Liver (tissue), 9 donors: ENCODE measurements around the gene ABITRAM. TPM values are rescaled to one million over a fixed set of nuclear protein-coding genes. Genes with fewer than 3 reads are reported as not detected.

Experiments used
- DNase-seq: peaks from one replicate; pipeline ENCODE4 v3.0.0-alpha.2; 2017; ENCODE audit warnings: low spot score
- H3K27ac ChIP-seq, 2 donors: one replicate each; pipeline ENCODE4 v1.7.0; 2013; ENCODE audit warnings: inconsistent platforms in 2 of 2, low read length in 2 of 2, control low read depth in 1 of 2, low read depth in 1 of 2, mild to moderate bottlenecking in 1 of 2
- H3K27me3 ChIP-seq, 4 donors: one replicate each; pipeline versions ENCODE4 v1.6.1 to v1.7.0; 2013; ENCODE audit warnings: low read length in 3 of 4, inconsistent platforms in 1 of 4, mild to moderate bottlenecking in 1 of 4, moderate library complexity in 1 of 4; ENCODE audit not compliant: control insufficient read depth in 4 of 4, insufficient read depth in 4 of 4
- H3K36me3 ChIP-seq, 4 donors: one replicate each; pipeline versions ENCODE4 v1.6.1 to v1.7.0; 2013; ENCODE audit warnings: low read length in 3 of 4, mild to moderate bottlenecking in 3 of 4, low read depth in 1 of 4, moderate library complexity in 1 of 4; ENCODE audit not compliant: control insufficient read depth in 4 of 4, insufficient read depth in 3 of 4
- H3K4me1 ChIP-seq, 4 donors: one replicate each; pipeline versions ENCODE4 v1.6.1 to v1.7.0; 2013; ENCODE audit warnings: low read length in 3 of 4, mild to moderate bottlenecking in 3 of 4, moderate library complexity in 1 of 4; ENCODE audit not compliant: control insufficient read depth in 4 of 4, insufficient read depth in 4 of 4
- H3K4me3 ChIP-seq, 3 donors: one replicate each; pipeline versions ENCODE4 v1.6.1 to v1.7.0; 2013; ENCODE audit warnings: low read length in 3 of 3, control low read depth in 1 of 3, low read depth in 1 of 3, mild to moderate bottlenecking in 1 of 3
- H3K9ac ChIP-seq, 2 donors: one replicate each; pipeline ENCODE4 v1.7.0; 2013; ENCODE audit warnings: low read length in 2 of 2, mild to moderate bottlenecking in 2 of 2, moderate library complexity in 2 of 2, control low read depth in 1 of 2, low read depth in 1 of 2
- H3K9me3 ChIP-seq, 4 donors: one replicate each; pipeline versions ENCODE4 v1.6.1 to v1.7.0; 2013; ENCODE audit warnings: low read length in 3 of 4; ENCODE audit not compliant: control insufficient read depth in 4 of 4
- EGR1 ChIP-seq, 2 donors: IDR thresholded peaks; 2 replicates each; pipeline ENCODE4 v1.6.1; 2016 to 2018; ENCODE audit warnings: antibody characterized with exemption in 2 of 2, low read depth in 2 of 2
- FOXA1 ChIP-seq: IDR thresholded peaks from 2 replicates; pipeline ENCODE4 v1.6.1; 2016; ENCODE audit warnings: antibody characterized with exemption
- FOXA2 ChIP-seq: IDR thresholded peaks from 2 replicates; pipeline ENCODE4 v1.6.1; 2016; ENCODE audit warnings: antibody characterized with exemption
- GABPA ChIP-seq, 2 donors: IDR thresholded peaks in 1 of 2; conservative IDR thresholded peaks in 1 of 2; 2 replicates each; pipeline ENCODE4 v1.6.1; 2016; ENCODE audit warnings: antibody characterized with exemption in 2 of 2, mild to moderate bottlenecking in 1 of 2, moderate library complexity in 1 of 2
- HNF4A ChIP-seq, 2 donors: conservative IDR thresholded peaks; 2 replicates each; pipeline ENCODE4 v1.6.1; 2016; ENCODE audit warnings: antibody characterized with exemption in 2 of 2, mild to moderate bottlenecking in 2 of 2
- HNF4G ChIP-seq: IDR thresholded peaks from 2 replicates; pipeline ENCODE4 v1.6.1; 2016; ENCODE audit warnings: antibody characterized with exemption
- JUND ChIP-seq, 2 donors: IDR thresholded peaks; 2 replicates each; pipeline ENCODE4 v1.6.1; 2016; ENCODE audit warnings: antibody characterized with exemption in 2 of 2
- NR2F2 ChIP-seq: IDR thresholded peaks from 2 replicates; pipeline ENCODE4 v1.6.1; 2016; ENCODE audit warnings: antibody characterized with exemption
- RAD21 ChIP-seq, 2 donors: IDR thresholded peaks; 2 replicates each; pipeline ENCODE4 v1.6.1; 2016; ENCODE audit warnings: antibody characterized with exemption in 2 of 2, mild to moderate bottlenecking in 2 of 2
- RXRA ChIP-seq, 2 donors: IDR thresholded peaks; 2 replicates each; pipeline ENCODE4 v1.6.1; 2017 to 2018; ENCODE audit warnings: antibody characterized with exemption in 2 of 2, mild to moderate bottlenecking in 1 of 2
- SP1 ChIP-seq: IDR thresholded peaks from 2 replicates; pipeline ENCODE4 v1.6.1; 2018; ENCODE audit warnings: antibody characterized with exemption, mild to moderate bottlenecking
- TAF1 ChIP-seq: conservative IDR thresholded peaks from 2 replicates; pipeline ENCODE4 v1.6.1; 2016; ENCODE audit warnings: antibody characterized with exemption, mild to moderate bottlenecking
- YY1 ChIP-seq: IDR thresholded peaks from 2 replicates; pipeline ENCODE4 v1.6.1; 2016; ENCODE audit warnings: antibody characterized with exemption, mild to moderate bottlenecking
- whole genome bisulfite sequencing: extraction: QIAGEN DNeasy Blood & Tissue Kit; methylation state at CpG from one replicate; pipeline ENCODE4 v1.1.7; 2013; 5-methylcytosine and 5-hydroxymethylcytosine counted together
- polyA plus RNA-seq, 2 donors: library from polyadenylated mRNA; stranded (reverse) in 1 of 2; unstranded in 1 of 2; fragments of 200-250 nt in 1 of 2; fragments of >200 nt in 1 of 2; fragmentation: Nextera tagmentation in 1 of 2; extraction: Ambion mirVana in 1 of 2; gene quantifications; one replicate each; pipeline versions ENCODE4 v1.2.1 to v1.2.3, GENCODE V29; 2013 to 2015
- total RNA-seq, 2 donors: library from RNA; depleted of rRNA; stranded (reverse); fragments of >200 nt; gene quantifications; one replicate each; pipeline ENCODE4 v1.2.3, GENCODE V29; 2014
- TF ChIP-seq, protein P1 (sequence below): IDR thresholded peaks from 2 replicates; pipeline ENCODE4 v1.6.1; 2016; ENCODE audit warnings: antibody characterized with exemption, mild to moderate bottlenecking
- TF ChIP-seq, protein P2 (sequence below): fragments of 150-350 bp; IDR thresholded peaks from 2 replicates; pipeline ENCODE4 v1.5.1; 2017; ENCODE audit warnings: improper control_type of control experiment, low read depth, low read length; ENCODE audit not compliant: missing input control
- TF ChIP-seq, protein P3 (sequence below): IDR thresholded peaks from 2 replicates; pipeline ENCODE4 v1.6.1; 2016; ENCODE audit warnings: antibody characterized with exemption
- TF ChIP-seq, protein P4 (sequence below): IDR thresholded peaks from 2 replicates; pipeline ENCODE4 v1.6.1; 2016; ENCODE audit warnings: antibody characterized with exemption
- TF ChIP-seq, protein P5 (sequence below): IDR thresholded peaks from 2 replicates; pipeline ENCODE4 v1.6.1; 2016; ENCODE audit warnings: antibody characterized with exemption
- donor health status: healthy.
- donor health status: healthy.
- donor health status: healthy.
- donor health status: healthy.
- donor health status: healthy.

ABITRAM gene
- total and polyA plus RNA-seq, 4 donors = 3.5 to 8.2 (median 5.5) TPM

DNA sequence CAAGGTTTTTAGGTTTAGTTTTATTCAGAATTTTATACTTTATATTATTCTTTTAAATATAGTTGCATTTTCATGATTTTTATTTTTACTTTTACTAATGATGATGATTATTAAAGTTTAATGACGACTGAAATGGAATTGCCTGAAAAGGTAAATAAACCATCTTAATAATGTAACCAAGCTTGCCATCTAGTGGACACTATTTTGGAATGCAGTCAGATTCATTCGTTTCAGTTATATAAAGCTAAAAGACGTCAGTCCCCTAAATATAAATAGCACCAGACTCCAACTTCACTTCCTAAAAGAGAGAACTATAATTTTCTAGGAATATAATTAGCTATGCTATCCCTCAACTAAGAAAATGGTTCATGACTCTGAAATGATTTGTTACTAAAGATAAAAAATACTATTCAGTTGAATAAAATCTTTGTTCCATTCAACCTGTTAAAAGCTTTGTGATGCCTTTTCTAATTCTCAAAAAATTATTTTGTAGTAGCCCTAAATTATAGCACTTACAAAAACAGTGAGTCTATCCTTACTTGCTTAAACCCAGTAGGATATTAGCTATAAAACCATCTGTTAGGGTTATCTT, 19.9 kb downstream of the ABITRAM start:
- DNase-seq = no peak
- TF ChIP-seq, protein P1, sequence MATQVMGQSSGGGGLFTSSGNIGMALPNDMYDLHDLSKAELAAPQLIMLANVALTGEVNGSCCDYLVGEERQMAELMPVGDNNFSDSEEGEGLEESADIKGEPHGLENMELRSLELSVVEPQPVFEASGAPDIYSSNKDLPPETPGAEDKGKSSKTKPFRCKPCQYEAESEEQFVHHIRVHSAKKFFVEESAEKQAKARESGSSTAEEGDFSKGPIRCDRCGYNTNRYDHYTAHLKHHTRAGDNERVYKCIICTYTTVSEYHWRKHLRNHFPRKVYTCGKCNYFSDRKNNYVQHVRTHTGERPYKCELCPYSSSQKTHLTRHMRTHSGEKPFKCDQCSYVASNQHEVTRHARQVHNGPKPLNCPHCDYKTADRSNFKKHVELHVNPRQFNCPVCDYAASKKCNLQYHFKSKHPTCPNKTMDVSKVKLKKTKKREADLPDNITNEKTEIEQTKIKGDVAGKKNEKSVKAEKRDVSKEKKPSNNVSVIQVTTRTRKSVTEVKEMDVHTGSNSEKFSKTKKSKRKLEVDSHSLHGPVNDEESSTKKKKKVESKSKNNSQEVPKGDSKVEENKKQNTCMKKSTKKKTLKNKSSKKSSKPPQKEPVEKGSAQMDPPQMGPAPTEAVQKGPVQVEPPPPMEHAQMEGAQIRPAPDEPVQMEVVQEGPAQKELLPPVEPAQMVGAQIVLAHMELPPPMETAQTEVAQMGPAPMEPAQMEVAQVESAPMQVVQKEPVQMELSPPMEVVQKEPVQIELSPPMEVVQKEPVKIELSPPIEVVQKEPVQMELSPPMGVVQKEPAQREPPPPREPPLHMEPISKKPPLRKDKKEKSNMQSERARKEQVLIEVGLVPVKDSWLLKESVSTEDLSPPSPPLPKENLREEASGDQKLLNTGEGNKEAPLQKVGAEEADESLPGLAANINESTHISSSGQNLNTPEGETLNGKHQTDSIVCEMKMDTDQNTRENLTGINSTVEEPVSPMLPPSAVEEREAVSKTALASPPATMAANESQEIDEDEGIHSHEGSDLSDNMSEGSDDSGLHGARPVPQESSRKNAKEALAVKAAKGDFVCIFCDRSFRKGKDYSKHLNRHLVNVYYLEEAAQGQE = no peak
- TF ChIP-seq, protein P2, sequence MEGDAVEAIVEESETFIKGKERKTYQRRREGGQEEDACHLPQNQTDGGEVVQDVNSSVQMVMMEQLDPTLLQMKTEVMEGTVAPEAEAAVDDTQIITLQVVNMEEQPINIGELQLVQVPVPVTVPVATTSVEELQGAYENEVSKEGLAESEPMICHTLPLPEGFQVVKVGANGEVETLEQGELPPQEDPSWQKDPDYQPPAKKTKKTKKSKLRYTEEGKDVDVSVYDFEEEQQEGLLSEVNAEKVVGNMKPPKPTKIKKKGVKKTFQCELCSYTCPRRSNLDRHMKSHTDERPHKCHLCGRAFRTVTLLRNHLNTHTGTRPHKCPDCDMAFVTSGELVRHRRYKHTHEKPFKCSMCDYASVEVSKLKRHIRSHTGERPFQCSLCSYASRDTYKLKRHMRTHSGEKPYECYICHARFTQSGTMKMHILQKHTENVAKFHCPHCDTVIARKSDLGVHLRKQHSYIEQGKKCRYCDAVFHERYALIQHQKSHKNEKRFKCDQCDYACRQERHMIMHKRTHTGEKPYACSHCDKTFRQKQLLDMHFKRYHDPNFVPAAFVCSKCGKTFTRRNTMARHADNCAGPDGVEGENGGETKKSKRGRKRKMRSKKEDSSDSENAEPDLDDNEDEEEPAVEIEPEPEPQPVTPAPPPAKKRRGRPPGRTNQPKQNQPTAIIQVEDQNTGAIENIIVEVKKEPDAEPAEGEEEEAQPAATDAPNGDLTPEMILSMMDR = peak; percentile 75
- TF ChIP-seq EGR1 (IDR thresholded peaks at IDR 0.05; ENCODE audit: low read depth in 2 of 2) = no peak
- TF ChIP-seq JUND (IDR thresholded peaks at IDR 0.05) = no peak
- TF ChIP-seq FOXA1 = no peak
- no peak for TF ChIP-seq YY1
- TF ChIP-seq TAF1 = no peak
- TF ChIP-seq, protein P3, sequence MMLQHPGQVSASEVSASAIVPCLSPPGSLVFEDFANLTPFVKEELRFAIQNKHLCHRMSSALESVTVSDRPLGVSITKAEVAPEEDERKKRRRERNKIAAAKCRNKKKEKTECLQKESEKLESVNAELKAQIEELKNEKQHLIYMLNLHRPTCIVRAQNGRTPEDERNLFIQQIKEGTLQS = no peak
- TF ChIP-seq HNF4G = no peak
- TF ChIP-seq RXRA (IDR thresholded peaks at IDR 0.05) = no peak
- TF ChIP-seq NR2F2 = no peak
- TF ChIP-seq, protein P4, sequence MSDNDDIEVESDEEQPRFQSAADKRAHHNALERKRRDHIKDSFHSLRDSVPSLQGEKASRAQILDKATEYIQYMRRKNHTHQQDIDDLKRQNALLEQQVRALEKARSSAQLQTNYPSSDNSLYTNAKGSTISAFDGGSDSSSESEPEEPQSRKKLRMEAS = no peak
- TF ChIP-seq SP1 = no peak
- TF ChIP-seq, protein P5, sequence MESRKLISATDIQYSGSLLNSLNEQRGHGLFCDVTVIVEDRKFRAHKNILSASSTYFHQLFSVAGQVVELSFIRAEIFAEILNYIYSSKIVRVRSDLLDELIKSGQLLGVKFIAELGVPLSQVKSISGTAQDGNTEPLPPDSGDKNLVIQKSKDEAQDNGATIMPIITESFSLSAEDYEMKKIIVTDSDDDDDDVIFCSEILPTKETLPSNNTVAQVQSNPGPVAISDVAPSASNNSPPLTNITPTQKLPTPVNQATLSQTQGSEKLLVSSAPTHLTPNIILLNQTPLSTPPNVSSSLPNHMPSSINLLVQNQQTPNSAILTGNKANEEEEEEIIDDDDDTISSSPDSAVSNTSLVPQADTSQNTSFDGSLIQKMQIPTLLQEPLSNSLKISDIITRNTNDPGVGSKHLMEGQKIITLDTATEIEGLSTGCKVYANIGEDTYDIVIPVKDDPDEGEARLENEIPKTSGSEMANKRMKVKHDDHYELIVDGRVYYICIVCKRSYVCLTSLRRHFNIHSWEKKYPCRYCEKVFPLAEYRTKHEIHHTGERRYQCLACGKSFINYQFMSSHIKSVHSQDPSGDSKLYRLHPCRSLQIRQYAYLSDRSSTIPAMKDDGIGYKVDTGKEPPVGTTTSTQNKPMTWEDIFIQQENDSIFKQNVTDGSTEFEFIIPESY = no peak
- TF ChIP-seq FOXA2 = peak; percentile 41
- TF ChIP-seq HNF4A (conservative IDR thresholded peaks at IDR 0.05) = no peak
- no peak for TF ChIP-seq GABPA (IDR thresholded peaks at IDR 0.05 in 1 of 2, conservative IDR thresholded peaks at IDR 0.05 in 1 of 2)
- peak; percentile 85 to 88 for TF ChIP-seq RAD21 (IDR thresholded peaks at IDR 0.05)
- WGBS = 2% methylated on average over 3 of the region's 3 CpGs
- no peak overlapping the region for H3K27ac ChIP-seq
- no peaks in the 10 kb centered on the region for H3K9me3 ChIP-seq
- no peak overlapping the region for H3K9ac ChIP-seq
- H3K36me3 ChIP-seq = no peaks in the 10 kb centered on the region
- no peaks in the 10 kb centered on the region for H3K27me3 ChIP-seq
- H3K4me3 ChIP-seq = no peak overlapping the region
- H3K4me1 ChIP-seq = no peaks in the 10 kb centered on the region
